Astrocyte (in vitro differentiated cells and primary cell): ENCODE measurements around the gene XAGE2. TPM values are rescaled to one million over a fixed set of nuclear protein-coding genes. Genes with fewer than 3 reads are reported as not detected.

Experiments used
- DNase-seq: peaks from one replicate; pipeline ENCODE4 v3.0.0-alpha.2; 2010; ENCODE audit warnings: low read depth
- FAIRE-seq: peaks from 2 replicates; lab custom pipeline; 2011; peaks lifted over from hg19 to GRCh38; lab: Jason Lieb, UNC
- H2AFZ ChIP-seq: 2 replicates; pipeline ENCODE4 v1.6.0; 2012; ENCODE audit warnings: low read depth, low read length, inconsistent platforms
- H3K27ac ChIP-seq: 2 replicates; pipeline ENCODE4 v1.5.1; 2011; ENCODE audit warnings: low read depth, low read length, inconsistent platforms
- H3K27me3 ChIP-seq: 2 replicates; pipeline ENCODE4 v1.6.0; 2011; ENCODE audit warnings: low read length, inconsistent platforms; ENCODE audit not compliant: insufficient read depth
- H3K36me3 ChIP-seq: 2 replicates; pipeline ENCODE4 v1.5.1; 2011; ENCODE audit warnings: low read length, inconsistent platforms; ENCODE audit not compliant: insufficient read depth
- H3K4me1 ChIP-seq: 2 replicates; pipeline ENCODE4 v1.5.1; 2011; ENCODE audit warnings: low read length, inconsistent platforms; ENCODE audit not compliant: insufficient read depth
- H3K4me2 ChIP-seq: 2 replicates; pipeline ENCODE4 v1.6.0; 2012; ENCODE audit warnings: low read length, inconsistent platforms
- H3K4me3 ChIP-seq: 2 replicates; pipeline ENCODE4 v1.5.1; 2011; ENCODE audit warnings: low read depth, mild to moderate bottlenecking, low read length, inconsistent platforms; ENCODE audit not compliant: insufficient read depth
- H3K79me2 ChIP-seq: 2 replicates; pipeline ENCODE4 v1.6.0; 2012; ENCODE audit warnings: mild to moderate bottlenecking, low read length, inconsistent platforms; ENCODE audit not compliant: insufficient read depth
- H3K9ac ChIP-seq: 2 replicates; pipeline ENCODE4 v1.6.0; 2012; ENCODE audit warnings: mild to moderate bottlenecking, low read length, inconsistent platforms
- H3K9me3 ChIP-seq: 2 replicates; pipeline ENCODE4 v1.5.1; 2012; ENCODE audit warnings: low read depth, mild to moderate bottlenecking, low read length, inconsistent platforms; ENCODE audit not compliant: insufficient read depth
- H4K20me1 ChIP-seq: 2 replicates; pipeline ENCODE4 v1.6.0; 2012; ENCODE audit warnings: low read length, inconsistent platforms; ENCODE audit not compliant: insufficient read depth
- H3K27ac Mint-ChIP-seq: one replicate; pipeline ENCODE4 v1.8.0; 2021; ENCODE audit warnings: mild to moderate bottlenecking, mixed read lengths; ENCODE audit not compliant: unreplicated experiment
- H3K27me3 Mint-ChIP-seq: one replicate; pipeline ENCODE4 v1.8.0; 2021; ENCODE audit warnings: low read depth, mixed read lengths; ENCODE audit not compliant: unreplicated experiment
- H3K36me3 Mint-ChIP-seq: one replicate; pipeline ENCODE4 v1.8.0; 2021; ENCODE audit warnings: low read depth, mixed read lengths; ENCODE audit not compliant: unreplicated experiment
- H3K4me1 Mint-ChIP-seq: one replicate; pipeline ENCODE4 v1.8.0; 2021; ENCODE audit warnings: low read depth, mixed read lengths; ENCODE audit not compliant: unreplicated experiment
- H3K4me3 Mint-ChIP-seq: one replicate; pipeline ENCODE4 v1.8.0; 2021; ENCODE audit warnings: mild to moderate bottlenecking, moderate library complexity, mixed read lengths; ENCODE audit not compliant: unreplicated experiment
- H3K9me3 Mint-ChIP-seq: one replicate; pipeline ENCODE4 v1.8.0; 2021; ENCODE audit warnings: mild to moderate bottlenecking, mixed read lengths; ENCODE audit not compliant: unreplicated experiment
- CTCF ChIP-seq: IDR thresholded peaks from 2 replicates; pipeline ENCODE4 v1.5.1; 2011; ENCODE audit warnings: low read depth, mild to moderate bottlenecking, inconsistent platforms, low read length, moderate library complexity; ENCODE audit not compliant: insufficient read depth
- EZH2 ChIP-seq: IDR thresholded peaks from 2 replicates; pipeline ENCODE4 v1.6.1; 2012; ENCODE audit warnings: mild to moderate bottlenecking, low read length, inconsistent platforms; ENCODE audit not compliant: insufficient read depth
- total RNA-seq: library from RNA; stranded (reverse); gene quantifications from 2 replicates; pipeline ENCODE4 v1.2.1, GENCODE V29; 2021

The XAGE2 gene
- total RNA-seq, 1 donor from 2014 or later: not detected

GRCh38 chrX:52378870-52379269 lies 10.0 kb downstream of the XAGE2 start:
- Histone ChIP-seq H3K27ac (no peak overlapping the region), H3K79me2 (no peaks in the 10 kb centered on the region), H3K4me3 (no peak overlapping the region), H3K27me3 (no peaks in the 10 kb centered on the region), H3K36me3 (no peaks in the 10 kb centered on the region), H3K9me3 (no peaks in the 10 kb centered on the region), H3K4me2 (no peak overlapping the region), H3K4me1 (no peaks in the 10 kb centered on the region), H2AFZ (no peak overlapping the region), H3K9ac (no peak overlapping the region), H4K20me1 (no peaks in the 10 kb centered on the region)
- no peaks in the 10 kb centered on the region for H3K36me3 Mint-ChIP-seq
- H3K27me3 Mint-ChIP-seq: no peaks in the 10 kb centered on the region
- H3K4me1 Mint-ChIP-seq: no peaks in the 10 kb centered on the region
- H3K9me3 Mint-ChIP-seq: no peaks in the 10 kb centered on the region
- H3K27ac Mint-ChIP-seq: no peak overlapping the region
- TF ChIP-seq CTCF: no peak
- DNase-seq (no peak), FAIRE-seq (no peak)
- no peak overlapping the region for H3K4me3 Mint-ChIP-seq

GRCh38 chrX:52380993-52381392 lies 12.2 kb downstream of the XAGE2 start:
- FAIRE-seq (no peak), DNase-seq (no peak)
- Histone ChIP-seq H3K27ac (no peak overlapping the region), H3K4me1 (no peaks in the 10 kb centered on the region), H3K4me3 (no peak overlapping the region), H3K9ac (no peak overlapping the region), H2AFZ (no peak overlapping the region), H3K79me2 (no peaks in the 10 kb centered on the region), H3K9me3 (no peaks in the 10 kb centered on the region), H3K36me3 (no peaks in the 10 kb centered on the region), H3K27me3 (no peaks in the 10 kb centered on the region), H4K20me1 (no peaks in the 10 kb centered on the region), H3K4me2 (no peak overlapping the region)
- Mint-ChIP-seq H3K4me3 (no peak overlapping the region), H3K27ac (no peak overlapping the region), H3K4me1 (no peaks in the 10 kb centered on the region), H3K27me3 (no peaks in the 10 kb centered on the region), H3K9me3 (no peaks in the 10 kb centered on the region), H3K36me3 (no peaks in the 10 kb centered on the region)
- no peak for TF ChIP-seq CTCF
- no peak for TF ChIP-seq EZH2

GRCh38 chrX:52410439-52411394 lies 41.9 kb downstream of the XAGE2 start:
- Histone ChIP-seq H3K4me1 (no peaks in the 10 kb centered on the region), H2AFZ (no peak overlapping the region), H4K20me1 (no peaks in the 10 kb centered on the region), H3K27ac (no peak overlapping the region), H3K9ac (no peak overlapping the region), H3K36me3 (no peaks in the 10 kb centered on the region), H3K9me3 (no peaks in the 10 kb centered on the region), H3K4me2 (no peak overlapping the region), H3K79me2 (no peaks in the 10 kb centered on the region), H3K27me3 (no peaks in the 10 kb centered on the region), H3K4me3 (no peak overlapping the region)
- Mint-ChIP-seq H3K4me1 (no peaks in the 10 kb centered on the region), H3K27ac (no peak overlapping the region), H3K36me3 (no peaks in the 10 kb centered on the region), H3K4me3 (no peak overlapping the region), H3K27me3 (no peaks in the 10 kb centered on the region), H3K9me3 (no peaks in the 10 kb centered on the region)
- FAIRE-seq: no peak
- no peak for DNase-seq
- TF ChIP-seq EZH2 (no peak), CTCF (no peak)
